ENCODE data around the gene TPMT. TPM values are rescaled to one million over a fixed set of nuclear protein-coding genes. Genes with fewer than 3 reads are reported as not detected.
A peak's percentile ranks its signal among the peaks of the same experiment; 100 is the strongest.

The TPMT gene
- total and polyA plus RNA-seq, 2 of the 13 experiments (the other 11 are each of a cell fraction or from before 2014, with no cell fraction given): 11.1 to 22.8 TPM

GRCh38 chr6:18155864-18156421 is 1.1 kb upstream of the TPMT start (continued):
- TF ChIP-seq AKNA (CRISPR knock-in tag; IDR thresholded peaks at IDR 0.05; ENCODE audit: borderline replicate concordance) (0 out of 2 replicates have a peak, but pooled peaks have one; percentile 34), ZNF564 (CRISPR knock-in tag; IDR thresholded peaks at IDR 0.05) (no peak), ZNF431 (CRISPR knock-in tag; IDR thresholded peaks at IDR 0.05; ENCODE audit: borderline replicate concordance, low read depth) (no peak), HMGXB4 (CRISPR knock-in tag; IDR thresholded peaks at IDR 0.05; ENCODE audit: borderline replicate concordance in 1 of 2, low read depth in 1 of 2) (peak in 1 of 2 experiments; percentile 74; a peak in 3 of 4 replicates), RARA (CRISPR knock-in tag; IDR thresholded peaks at IDR 0.05) (no peak), ZNF136 (CRISPR knock-in tag; IDR thresholded peaks at IDR 0.05; ENCODE audit: low read depth) (no peak), POGZ (CRISPR knock-in tag; IDR thresholded peaks at IDR 0.05) (peak; percentile 38; the same call in 1 of the 2 replicates), MED1 (CRISPR knock-in tag; IDR thresholded peaks at IDR 0.05) (peak; percentile 50), ZFP90 (CRISPR knock-in tag; IDR thresholded peaks at IDR 0.05; ENCODE audit: borderline replicate concordance) (peak; percentile 84), ZNF557 (CRISPR knock-in tag; IDR thresholded peaks at IDR 0.05) (no peak), ATF2 (CRISPR knock-in tag; IDR thresholded peaks at IDR 0.05) (peak; percentile 16; the same call in 1 of the 2 replicates), MYC (CRISPR knock-in tag; IDR thresholded peaks at IDR 0.05; ENCODE audit: borderline replicate concordance) (peak; percentile 58; the same call in 1 of the 2 replicates), ZKSCAN8 (CRISPR knock-in tag; IDR thresholded peaks at IDR 0.05; ENCODE audit: borderline replicate concordance) (peak; percentile 59; the same call in 1 of the 2 replicates), ZNF280B (CRISPR knock-in tag; IDR thresholded peaks at IDR 0.05; ENCODE audit: borderline replicate concordance) (0 out of 2 replicates have a peak, but pooled peaks have one; percentile 55), RFXAP (CRISPR knock-in tag; IDR thresholded peaks at IDR 0.05; ENCODE audit: borderline replicate concordance) (0 out of 2 replicates have a peak, but pooled peaks have one; percentile 26), ZNF441 (CRISPR knock-in tag; IDR thresholded peaks at IDR 0.05; ENCODE audit: borderline replicate concordance) (peak; percentile 4; the same call in 1 of the 2 replicates), YEATS4 (CRISPR knock-in tag; IDR thresholded peaks at IDR 0.05; ENCODE audit: borderline replicate concordance) (peak; percentile 55; the same call in 1 of the 2 replicates)

Data from HepG2 (cell line).